GM18861 (cell line): ENCODE data around the gene TAT.
A peak's percentile ranks its signal among the peaks of the same experiment; 100 is the strongest.
"Not testable (repeated sequence)": the region's sequence is repeated elsewhere in the genome, so short reads cannot be mapped to it uniquely, and the experiment has no call there.

Experiments used
- ATAC-seq: cut with Tn5 transposase; IDR thresholded peaks from one replicate; pipeline ENCODE4 v1.9.1; 2021; ENCODE audit not compliant: unreplicated experiment

The TAT gene

GRCh38 chr16:71585318-71585703, 8.4 kb upstream of the TAT start:
- no peak for ATAC-seq

- ATAC-seq: no peak
These were observed 7.8 kb upstream of the TAT start for GRCh38 chr16:71584543-71585317.

GRCh38 chr16:71582553-71582848, 5.6 kb upstream of the TAT start:
- ATAC-seq: not testable (repeated sequence)

GRCh38 chr16:71574702-71575101, 2.2 kb downstream of the TAT start:
- no peak for ATAC-seq

GRCh38 chr16:71573387-71574094, 3.4 kb downstream of the TAT start:
- ATAC-seq: no peak

GRCh38 chr16:71572497-71573116, 4.3 kb downstream of the TAT start:
- ATAC-seq: no peak

- ATAC-seq: no peak
These were observed 6.7 kb downstream of the TAT start for GRCh38 chr16:71570144-71570543.

- no peak for ATAC-seq
These were observed 7.3 kb downstream of the TAT start for GRCh38 chr16:71569621-71570020.

- ATAC-seq: no peak
These were observed 8.3 kb downstream of the TAT start for GRCh38 chr16:71568551-71568950.

GRCh38 chr16:71567931-71568330, 9.0 kb downstream of the TAT start:
- ATAC-seq: no peak

GRCh38 chr16:71565812-71566700, 10.8 kb downstream of the TAT start:
- ATAC-seq: no peak

GRCh38 chr16:71564335-71564967, 12.4 kb downstream of the TAT start:
- ATAC-seq: peak; percentile 86

- ATAC-seq: no peak
These were observed 14.3 kb downstream of the TAT start for GRCh38 chr16:71562552-71562951.

- ATAC-seq: not testable (repeated sequence)
These were observed 15.0 kb downstream of the TAT start for GRCh38 chr16:71561886-71562285.

- no peak for ATAC-seq
These were observed 17.0 kb downstream of the TAT start for GRCh38 chr16:71559855-71560254.

GRCh38 chr16:71557954-71558582, 18.8 kb downstream of the TAT start:
- ATAC-seq: no peak

GRCh38 chr16:71557299-71557698, 19.6 kb downstream of the TAT start:
- ATAC-seq: no peak

- ATAC-seq: no peak
These were observed 21.5 kb downstream of the TAT start for GRCh38 chr16:71555230-71555891.

- no peak for ATAC-seq
These were observed 24.0 kb downstream of the TAT start for GRCh38 chr16:71552698-71553503.
